HG03196 (cell line): ENCODE data around the gene ABHD13.
"Not testable (repeated sequence)": the region's sequence is repeated elsewhere in the genome, so short reads cannot be mapped to it uniquely, and the experiment has no call there.

Source experiments
- ATAC-seq: cut with Tn5 transposase; IDR thresholded peaks from one replicate; pipeline ENCODE4 v1.9.1; 2021; ENCODE audit not compliant: unreplicated experiment

ABHD13 gene

DNA sequence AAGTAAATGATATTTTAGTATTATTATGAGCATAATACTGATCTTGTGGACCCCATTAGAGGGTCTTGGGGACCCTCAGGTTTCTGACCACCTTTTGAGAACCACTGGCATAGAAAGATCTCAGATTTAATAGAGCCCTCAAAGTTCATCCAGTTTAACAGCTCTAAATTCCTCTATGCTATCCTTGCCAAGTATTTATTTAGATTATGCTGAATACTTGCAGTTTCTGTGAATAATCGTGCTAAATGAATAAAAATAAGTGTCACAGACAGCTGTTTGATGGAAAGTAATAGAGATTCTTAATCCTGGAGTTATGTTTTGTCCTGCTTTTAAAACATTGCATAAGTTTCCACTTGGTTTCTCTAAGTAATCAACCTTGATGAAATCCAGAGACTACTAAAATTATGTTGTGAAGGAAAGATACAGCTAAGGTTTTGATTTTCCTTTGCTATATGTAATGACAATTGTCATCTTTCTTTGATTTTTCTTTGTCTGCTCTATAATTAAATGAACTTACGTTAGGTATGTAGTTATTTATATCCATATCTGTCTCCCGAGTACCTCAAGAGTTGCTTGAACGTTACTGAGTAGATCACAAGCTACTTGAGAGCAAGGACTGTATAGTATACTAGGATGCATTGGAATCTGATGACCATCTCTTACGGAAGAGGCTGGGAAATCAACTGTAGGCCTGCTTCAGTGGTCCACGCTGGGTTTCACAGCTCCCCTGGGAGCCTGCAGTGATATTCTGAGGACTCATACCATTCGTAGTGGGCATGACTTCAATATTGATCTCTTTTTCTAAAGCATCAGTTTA is 5.7 kb downstream of the ABHD13 start:
- no peak for ATAC-seq

DNA sequence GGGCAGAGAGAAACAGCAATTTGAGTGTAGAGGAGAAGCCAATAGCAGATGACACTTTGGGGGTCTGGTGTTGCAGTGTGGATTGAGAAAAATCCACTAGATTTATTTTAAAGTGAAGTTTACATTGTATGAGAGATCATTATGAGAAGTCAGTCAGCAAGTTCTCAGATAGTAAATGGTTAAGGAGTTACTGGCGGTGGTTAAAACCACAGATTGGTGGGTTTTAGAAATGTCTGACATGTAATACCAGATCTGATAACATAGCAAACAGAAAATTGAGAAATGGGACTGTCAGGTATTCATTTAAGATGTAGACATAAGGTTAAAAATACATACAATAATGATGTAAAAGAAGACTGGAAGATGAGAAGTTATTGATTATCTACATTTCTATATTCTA is 7.2 kb downstream of the ABHD13 start:
- ATAC-seq, result peak; percentile 47

DNA sequence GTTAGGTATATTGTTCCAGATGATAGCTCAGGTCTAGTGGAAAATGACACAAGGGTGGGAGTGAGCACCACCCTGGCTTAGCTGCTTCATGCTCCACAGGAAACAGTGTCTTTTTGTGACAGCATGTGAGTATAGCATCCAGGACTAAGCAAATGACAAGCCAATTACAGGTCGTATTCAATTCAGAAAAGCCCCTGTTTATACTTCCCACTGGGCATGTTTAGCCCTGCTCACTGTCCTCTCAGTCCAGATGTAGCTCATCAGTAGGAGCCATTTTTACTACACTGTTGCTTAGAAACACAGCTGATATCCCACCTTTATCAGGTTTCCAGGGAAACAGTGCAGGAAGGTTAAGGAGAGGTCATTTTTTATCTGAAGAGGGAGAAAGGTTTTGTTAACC is 8.0 kb downstream of the ABHD13 start:
- ATAC-seq, result no peak

DNA sequence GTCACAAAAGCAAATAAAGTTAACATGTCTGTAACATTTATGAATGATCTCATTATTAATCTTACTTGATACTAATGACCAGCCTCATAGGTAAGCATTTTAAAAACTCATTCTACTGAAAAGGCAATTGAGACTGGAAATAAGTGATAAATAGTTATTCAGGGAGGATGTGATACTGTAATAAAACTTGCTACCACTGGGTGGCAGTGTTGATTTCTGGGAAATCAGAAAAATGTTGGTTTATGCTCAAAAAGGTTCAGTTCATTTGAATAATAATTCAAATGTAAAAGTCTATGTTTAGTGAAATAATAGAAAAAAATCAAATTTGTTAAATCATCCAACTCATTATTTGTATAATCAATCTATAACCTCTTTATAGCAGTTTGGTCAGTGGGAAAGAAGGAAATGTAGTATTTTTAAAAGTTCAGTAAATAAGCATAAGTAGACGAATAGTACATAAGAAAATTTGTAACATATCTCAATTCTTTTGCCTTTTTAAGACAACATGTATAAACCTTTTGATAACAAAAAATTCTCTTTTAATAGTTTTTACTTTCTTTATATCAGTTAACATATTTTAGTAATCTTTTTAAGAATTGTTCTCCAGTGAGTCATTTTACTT is 9.6 kb downstream of the ABHD13 start:
- no peak for ATAC-seq

DNA sequence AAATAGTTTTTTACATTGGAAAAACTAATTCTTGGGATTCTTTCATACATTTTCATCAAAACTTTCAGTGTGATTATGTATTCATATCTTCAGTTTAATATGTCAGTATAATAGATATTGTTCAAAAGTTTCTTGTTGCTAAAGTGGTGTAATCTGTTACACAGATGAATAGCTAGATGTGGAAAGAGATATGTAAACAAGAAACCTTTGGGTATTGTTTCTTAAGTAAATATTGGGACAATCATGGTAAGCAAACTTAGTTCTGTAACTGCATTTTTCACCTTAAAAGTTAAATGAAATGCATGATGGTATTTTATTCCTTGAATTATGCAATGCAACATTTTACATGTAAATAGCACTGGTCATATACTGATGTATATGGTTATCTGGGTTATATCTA is 12.2 kb downstream of the ABHD13 start:
- no peak for ATAC-seq

DNA sequence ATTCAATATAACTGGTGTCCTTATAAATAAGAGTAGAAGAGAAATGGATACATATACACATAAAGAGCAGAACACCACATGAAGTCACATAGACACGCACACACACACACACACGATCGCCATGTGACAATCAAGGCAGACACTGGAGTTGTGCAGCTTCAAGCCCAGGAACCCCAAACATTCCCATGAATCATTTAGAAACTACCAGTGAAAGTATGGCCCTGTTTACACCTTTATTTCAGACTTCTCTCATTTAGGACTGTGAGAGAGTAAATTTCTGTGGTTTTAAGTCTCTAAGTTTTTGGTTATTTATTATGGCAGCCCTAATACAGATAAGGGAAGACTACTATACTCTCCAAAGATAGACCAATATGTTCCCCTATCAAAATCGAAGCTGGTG is 31.0 kb downstream of the ABHD13 start:
- ATAC-seq, result no peak

DNA sequence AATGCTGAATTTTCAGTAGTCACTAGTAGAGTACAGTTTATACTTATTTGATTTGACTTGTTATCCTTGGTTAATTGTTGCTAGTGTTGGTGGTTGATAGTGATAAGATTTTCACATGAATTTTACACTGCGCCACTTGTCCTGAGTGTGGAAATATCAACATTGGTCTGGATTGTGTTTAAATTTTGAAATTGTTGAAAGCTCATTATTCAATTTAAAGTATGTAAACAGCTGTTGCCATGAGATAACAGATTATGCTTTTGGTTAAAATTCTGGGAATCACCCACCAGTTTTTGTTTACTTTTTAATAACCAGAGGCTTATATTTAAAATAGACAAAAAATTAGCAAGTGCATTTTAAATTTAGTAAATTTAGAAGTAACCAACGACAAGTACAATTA is 39.1 kb downstream of the ABHD13 start:
- ATAC-seq, result no peak

DNA sequence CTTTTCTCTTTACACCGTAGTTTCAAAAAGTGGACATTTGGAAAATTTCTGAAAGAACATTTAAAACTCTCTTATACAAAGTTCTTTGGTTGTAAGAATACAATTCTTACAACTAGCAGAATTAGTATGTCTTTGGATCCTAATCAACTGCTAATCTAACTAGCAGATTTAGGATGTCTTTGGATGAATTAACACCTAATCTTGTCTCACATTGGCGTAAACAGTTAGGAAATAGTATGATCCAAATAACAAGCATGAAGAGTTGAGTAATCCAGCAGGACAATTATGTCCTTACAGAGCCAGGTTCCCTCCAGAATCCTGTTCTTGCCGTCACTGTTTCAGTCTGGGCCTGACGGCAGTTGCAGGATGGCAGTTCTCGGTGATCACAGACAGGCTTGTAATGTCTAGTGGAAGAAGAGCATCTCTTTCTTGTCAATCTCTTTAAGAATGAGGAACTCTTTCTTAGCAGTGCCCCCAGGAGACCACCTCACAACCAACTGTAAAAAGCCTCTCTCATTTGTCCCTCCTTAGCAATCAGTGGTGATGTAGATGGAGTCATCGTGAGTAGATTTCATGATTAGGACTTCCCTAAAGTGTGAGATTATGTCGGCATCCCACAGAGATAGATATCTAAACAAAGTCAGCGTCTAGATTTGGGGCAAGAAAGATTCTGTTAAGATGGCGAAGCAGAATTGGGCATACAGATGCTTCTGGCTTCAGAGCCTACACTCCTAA is 45.6 kb downstream of the ABHD13 start:
- ATAC-seq, result no peak

DNA sequence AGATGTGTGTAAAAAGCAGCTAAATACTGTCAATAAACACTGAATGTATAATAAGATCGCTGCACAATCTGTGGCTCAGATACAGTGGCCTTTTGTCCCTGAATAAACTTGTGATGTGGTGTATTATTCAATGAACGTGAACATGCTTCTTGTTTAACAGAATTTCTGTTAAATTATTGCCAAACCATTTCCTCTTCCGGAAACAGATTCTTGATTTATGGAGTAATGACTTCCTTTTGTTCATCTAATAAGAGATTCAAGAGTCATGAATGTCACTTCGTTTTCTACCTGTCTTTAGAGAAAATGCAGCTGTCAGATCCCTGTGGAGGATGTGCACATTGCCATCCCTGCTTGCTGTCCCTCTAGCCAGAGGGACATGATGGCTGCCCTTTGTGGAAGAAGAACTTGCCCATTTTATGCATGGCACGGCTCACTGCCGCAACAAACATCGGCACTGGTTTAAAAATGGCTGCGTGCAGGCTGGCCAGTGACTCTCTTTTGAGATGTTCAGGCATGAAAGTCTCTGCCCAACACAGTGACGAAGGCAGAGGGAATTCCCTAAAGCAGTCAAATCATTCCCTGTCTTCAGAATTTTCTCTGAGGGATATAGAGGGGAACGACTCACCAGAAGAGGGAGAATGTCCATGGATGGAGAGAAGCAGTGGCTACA is 48.3 kb downstream of the ABHD13 start:
- no peak for ATAC-seq

DNA sequence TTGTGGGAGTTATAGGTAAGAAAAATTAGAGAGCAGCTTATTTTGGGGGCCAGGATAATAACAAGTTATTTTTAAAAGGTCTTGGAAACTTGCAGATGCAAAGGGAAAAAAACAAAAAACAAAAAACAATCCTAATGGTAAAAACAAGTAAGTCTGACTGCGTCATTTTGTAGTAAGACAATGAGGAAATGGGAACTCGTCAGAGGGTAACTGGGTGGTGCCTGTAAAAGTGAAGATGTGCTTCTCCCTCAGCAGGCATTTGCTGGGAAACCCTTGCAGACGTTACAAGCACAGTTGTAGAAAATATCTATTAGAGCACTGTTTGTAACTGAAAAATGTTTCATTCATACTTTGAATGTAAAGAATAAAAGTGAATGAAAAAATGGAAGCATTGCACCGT is 49.2 kb downstream of the ABHD13 start:
- ATAC-seq, result no peak

DNA sequence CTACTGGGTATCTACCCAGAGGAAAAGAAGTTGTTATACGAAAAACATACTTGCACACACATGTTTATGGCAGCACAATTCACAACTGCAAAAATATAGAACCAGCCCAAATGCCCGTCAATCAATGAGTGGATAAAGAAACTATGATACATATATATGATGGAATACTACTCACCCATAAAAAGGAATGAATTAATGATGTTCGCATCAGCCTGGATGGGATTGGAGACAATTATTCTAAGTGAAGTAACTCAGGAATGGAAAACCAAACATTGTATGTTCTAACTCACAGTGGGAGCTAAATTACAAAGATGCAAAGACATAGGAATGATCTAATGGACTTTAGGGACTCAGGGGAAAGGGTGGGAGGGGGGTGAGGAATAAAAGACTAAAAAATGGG is 49.7 kb downstream of the ABHD13 start:
- not testable (repeated sequence) for ATAC-seq

DNA sequence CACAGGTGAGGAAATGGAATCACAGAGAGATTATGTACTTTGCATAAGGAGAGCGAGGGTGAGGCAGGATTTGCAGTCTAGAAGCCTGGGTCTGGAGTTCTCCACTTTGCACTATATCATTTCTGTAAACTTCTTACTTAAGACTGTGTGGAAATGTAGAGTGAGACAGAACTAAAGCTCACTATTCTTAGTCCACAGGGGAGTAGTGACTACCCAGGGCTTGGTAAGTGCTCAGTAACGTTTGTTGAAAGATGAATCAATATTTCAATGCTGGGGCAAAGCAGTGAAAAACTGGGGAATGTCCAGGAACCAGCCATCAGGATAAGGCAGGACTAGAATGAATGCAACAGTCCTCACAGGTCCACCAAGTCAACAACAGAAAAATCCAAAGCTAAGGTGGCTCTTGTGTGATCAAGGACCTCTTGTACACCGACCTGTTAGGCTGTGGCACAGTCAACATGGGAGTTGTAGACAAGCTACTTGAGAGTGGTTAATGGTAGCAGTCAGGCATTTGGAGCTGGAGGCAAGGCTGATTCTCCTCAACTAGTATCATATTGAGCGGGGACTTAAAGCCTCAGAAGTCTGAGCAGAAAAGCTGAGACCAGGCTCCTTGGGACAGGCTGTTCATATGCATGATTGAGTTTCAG is 50.4 kb downstream of the ABHD13 start:
- no peak for ATAC-seq

DNA sequence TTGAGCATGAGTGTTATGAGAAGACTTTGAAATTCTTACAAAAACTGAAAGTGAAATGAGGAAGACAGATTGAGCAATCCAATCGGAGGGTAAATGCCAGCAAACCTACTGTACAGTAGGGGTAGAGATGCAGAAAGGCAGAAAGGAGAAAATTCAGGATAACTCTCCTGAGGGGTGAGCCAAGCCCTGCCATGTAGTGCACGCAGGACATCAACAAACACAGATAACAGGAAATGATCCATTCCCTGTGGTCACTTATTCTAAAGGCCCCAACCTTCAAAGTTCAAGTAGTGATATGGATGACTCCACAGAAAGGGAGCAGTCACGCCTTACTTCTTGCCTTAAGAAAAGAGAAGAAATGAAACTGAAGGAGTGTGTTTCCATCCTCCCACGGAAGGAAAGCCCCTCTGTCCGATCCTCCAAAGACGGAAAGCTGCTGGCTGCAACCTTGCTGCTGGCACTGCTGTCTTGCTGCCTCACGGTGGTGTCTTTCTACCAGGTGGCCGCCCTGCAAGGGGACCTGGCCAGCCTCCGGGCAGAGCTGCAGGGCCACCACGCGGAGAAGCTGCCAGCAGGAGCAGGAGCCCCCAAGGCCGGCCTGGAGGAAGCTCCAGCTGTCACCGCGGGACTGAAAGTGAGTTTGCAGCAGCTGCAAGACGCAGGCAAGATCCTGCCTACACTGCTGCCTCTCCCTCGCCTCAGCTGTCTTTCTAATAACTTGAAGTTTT is 51.6 kb downstream of the ABHD13 start, which contains the start of gene TNFSF13B:
TNFSF13B (plus strand) TSS at position 118 of the 728 bp plus-strand sequence; CDS start at position 296, 178 bp downstream.
- ATAC-seq, result peak; percentile 68

DNA sequence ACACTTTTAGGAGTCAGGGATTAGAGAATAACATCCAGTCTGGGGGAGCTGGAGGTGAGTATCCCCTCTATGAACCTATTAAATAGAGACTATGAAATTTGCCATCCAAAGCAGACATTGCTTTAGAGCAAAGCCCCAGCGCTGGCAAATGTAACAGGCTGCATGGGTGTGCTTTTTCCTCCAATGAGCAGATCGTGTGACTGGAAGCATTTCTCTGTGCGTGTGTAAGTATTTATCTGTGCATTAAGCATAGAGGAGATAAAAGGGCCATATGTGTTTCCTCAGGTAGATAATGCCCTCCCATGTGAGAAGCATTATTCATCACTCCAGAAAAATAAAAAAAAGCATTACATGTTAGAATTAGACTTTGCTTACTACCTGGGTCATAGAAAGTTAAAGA is 52.2 kb downstream of the ABHD13 start:
- peak; percentile 15 for ATAC-seq

DNA sequence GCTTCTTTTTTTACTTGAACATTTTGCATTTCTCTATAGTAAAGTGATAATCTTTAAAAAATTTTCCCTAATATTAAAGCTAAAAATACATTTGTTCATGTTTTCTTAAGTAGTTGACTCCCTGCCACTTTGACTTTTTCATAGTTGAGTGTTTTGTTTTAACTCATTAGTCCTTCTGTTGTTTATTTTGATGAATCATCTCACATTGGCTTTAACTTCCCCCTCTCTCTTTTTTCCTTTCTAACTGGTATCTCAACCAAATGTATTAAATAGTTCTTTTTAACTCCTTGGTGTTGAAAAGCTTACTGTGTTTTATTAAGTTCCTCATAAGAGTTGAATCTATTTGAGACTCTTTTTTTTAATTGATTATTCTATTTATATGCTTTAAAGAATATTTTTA is 54.1 kb downstream of the ABHD13 start:
- no peak for ATAC-seq

DNA sequence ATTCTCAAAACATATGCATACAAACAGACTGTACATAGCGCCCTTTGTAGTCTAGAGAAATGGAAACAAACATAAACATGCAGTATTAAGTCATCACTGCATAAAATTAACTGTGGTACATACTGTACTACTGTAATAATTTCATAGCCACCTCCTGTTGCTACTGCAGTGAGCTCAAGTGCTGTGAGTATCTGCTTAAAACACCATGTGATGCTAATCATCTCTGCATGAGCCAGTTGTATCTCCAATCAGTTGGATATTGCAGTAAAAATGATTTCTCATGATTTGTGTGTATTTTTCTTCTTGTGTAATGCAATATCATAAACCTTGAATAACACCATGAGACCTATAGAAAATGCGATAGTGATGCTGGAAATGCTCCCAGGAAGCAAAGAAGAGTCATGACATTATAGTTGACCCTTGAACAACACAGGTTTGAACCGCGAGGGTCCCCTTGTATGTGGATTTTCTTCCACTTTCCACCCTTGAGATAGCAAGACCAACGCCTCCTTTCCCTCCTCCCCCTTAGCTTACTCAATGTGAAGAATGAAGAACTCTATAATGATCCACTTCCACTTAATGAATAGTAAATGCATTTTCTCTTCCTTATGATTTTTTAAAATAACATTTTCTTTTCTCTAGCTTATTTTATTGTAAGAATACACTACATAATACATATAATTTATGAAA is 55.4 kb downstream of the ABHD13 start:
- ATAC-seq, result no peak

DNA sequence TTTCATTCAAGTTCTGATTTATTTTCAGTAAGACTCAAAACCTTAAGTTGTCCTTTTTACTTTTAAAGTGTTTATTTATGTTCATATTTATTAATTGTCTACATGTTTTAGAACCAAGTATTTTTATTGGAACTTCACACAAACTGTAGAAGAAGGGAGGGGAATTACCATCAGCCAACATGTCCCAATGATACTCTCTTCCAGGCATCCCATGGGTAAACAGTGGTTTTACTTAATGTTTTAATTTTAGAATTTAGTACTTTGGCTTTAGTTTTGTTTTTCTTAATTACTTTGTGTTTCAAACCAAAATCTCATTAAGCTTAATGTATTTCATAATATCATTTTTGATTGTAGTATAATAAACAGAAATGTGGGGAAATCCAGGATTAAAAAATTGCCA is 56.5 kb downstream of the ABHD13 start:
- ATAC-seq, result no peak

DNA sequence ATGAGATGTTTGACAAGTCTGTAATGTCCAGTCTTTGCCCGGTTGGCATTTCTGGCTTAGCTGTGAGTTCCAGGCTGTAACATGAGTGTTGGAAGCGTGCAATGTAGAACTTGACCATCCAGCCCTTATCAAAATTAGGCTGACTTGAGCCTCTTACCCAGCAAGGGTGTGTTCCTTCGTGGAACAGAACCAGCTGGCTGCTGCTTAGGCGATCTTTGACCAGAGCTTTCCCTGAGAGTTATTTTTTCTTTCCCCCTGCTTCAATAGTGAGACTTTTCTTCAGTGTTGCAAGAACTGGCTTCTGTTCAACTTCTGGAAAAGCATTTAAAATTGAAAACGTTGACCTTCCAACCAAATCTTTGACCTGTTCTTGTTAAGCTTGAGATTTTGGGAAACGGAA is 57.9 kb downstream of the ABHD13 start:
- ATAC-seq, result no peak

DNA sequence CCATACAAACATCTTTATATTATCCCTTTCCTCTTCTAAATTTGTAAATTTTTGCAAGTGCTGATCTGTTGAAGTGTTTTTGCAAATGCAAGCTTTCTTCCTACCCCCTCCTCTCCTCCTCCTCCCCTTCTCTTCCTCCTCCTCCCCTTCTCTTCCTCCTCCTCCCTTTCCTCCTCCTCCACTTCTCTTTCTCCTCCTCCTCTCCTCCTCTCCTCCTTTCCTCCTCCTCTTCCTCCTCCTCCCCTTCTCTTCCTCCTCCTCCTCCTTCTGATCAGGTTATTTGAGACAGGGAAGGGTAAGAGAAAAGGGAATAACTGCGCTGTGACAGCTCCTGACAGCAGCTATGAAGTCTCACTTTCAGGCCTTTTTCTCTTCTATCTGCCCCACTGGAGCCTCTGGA is 60.3 kb downstream of the ABHD13 start:
- no peak for ATAC-seq

DNA sequence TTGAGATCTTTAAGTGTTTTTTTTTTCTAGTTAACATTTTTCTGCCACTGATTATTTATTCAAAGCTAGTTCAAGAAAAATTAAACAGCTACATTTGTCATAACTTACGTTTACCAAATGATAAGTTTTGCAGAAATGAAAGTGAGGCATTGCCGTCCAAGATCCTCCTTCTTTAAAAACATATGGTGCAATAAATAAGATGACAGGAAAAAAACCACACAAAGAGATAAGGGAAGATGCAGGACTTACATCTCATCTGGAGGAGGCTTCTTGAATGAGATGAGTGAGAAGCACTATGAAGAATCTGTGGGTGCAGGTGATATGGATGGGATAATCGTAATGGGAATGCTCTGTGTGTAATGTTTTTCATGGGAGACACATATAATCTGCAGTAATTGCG is 63.7 kb downstream of the ABHD13 start:
- ATAC-seq, result no peak
